Hematopoietic multipotent progenitor cell treated with erythropoietin and hydrocortisone succinate and interleukin-3 and kit ligand, for 6 days (in vitro differentiated cells): ENCODE results near the gene CCDC187.
"Not testable (repeated sequence)": the region's sequence is repeated elsewhere in the genome, so short reads cannot be mapped to it uniquely, and the experiment has no call there.

Source experiments
- DNase-seq: peaks from one replicate; pipeline ENCODE4 v3.0.0-alpha.2; 2015

Gene CCDC187

GRCh38 chr9:136326761-136327303, 22.9 kb upstream of the CCDC187 start:
- DNase-seq: no peak

GRCh38 chr9:136326061-136326760, 22.3 kb upstream of the CCDC187 start:
- no peak for DNase-seq

GRCh38 chr9:136325358-136325757, 21.5 kb upstream of the CCDC187 start:
- no peak for DNase-seq

GRCh38 chr9:136324501-136325300, 20.8 kb upstream of the CCDC187 start:
- no peak for DNase-seq

- no peak for DNase-seq
Measured at GRCh38 chr9:136323371-136323789, 19.5 kb upstream of the CCDC187 start.

- no peak for DNase-seq
Measured at GRCh38 chr9:136322756-136323330, 18.9 kb upstream of the CCDC187 start.

- no peak for DNase-seq
Measured at GRCh38 chr9:136321561-136321960, 17.7 kb upstream of the CCDC187 start.

- DNase-seq: not testable (repeated sequence)
Measured at GRCh38 chr9:136320972-136321371, 17.1 kb upstream of the CCDC187 start.

- not testable (repeated sequence) for DNase-seq
Measured at GRCh38 chr9:136319955-136320354, 16.1 kb upstream of the CCDC187 start.

GRCh38 chr9:136319244-136319643, 15.3 kb upstream of the CCDC187 start:
- not testable (repeated sequence) for DNase-seq

GRCh38 chr9:136318776-136319241, 14.9 kb upstream of the CCDC187 start:
- DNase-seq: no peak

- DNase-seq: no peak
Measured at GRCh38 chr9:136318111-136318775, 14.3 kb upstream of the CCDC187 start.

GRCh38 chr9:136317695-136318094, 13.8 kb upstream of the CCDC187 start:
- no peak for DNase-seq

GRCh38 chr9:136316896-136317676, 13.2 kb upstream of the CCDC187 start:
- DNase-seq: no peak

- no peak for DNase-seq
Measured at GRCh38 chr9:136316271-136316751, 12.4 kb upstream of the CCDC187 start.

- no peak for DNase-seq
Measured at GRCh38 chr9:136314944-136315343, 11.1 kb upstream of the CCDC187 start.

- no peak for DNase-seq
Measured at GRCh38 chr9:136314056-136314416, 10.1 kb upstream of the CCDC187 start.

- no peak for DNase-seq
Measured at GRCh38 chr9:136313111-136314055, 9.5 kb upstream of the CCDC187 start.

- DNase-seq: peak; percentile 79
Measured at GRCh38 chr9:136312436-136312835, 8.5 kb upstream of the CCDC187 start.

- DNase-seq: no peak
Measured at GRCh38 chr9:136312009-136312375, 8.1 kb upstream of the CCDC187 start.
